ENCODE measurements around the gene BLVRB.

The BLVRB gene

DNA sequence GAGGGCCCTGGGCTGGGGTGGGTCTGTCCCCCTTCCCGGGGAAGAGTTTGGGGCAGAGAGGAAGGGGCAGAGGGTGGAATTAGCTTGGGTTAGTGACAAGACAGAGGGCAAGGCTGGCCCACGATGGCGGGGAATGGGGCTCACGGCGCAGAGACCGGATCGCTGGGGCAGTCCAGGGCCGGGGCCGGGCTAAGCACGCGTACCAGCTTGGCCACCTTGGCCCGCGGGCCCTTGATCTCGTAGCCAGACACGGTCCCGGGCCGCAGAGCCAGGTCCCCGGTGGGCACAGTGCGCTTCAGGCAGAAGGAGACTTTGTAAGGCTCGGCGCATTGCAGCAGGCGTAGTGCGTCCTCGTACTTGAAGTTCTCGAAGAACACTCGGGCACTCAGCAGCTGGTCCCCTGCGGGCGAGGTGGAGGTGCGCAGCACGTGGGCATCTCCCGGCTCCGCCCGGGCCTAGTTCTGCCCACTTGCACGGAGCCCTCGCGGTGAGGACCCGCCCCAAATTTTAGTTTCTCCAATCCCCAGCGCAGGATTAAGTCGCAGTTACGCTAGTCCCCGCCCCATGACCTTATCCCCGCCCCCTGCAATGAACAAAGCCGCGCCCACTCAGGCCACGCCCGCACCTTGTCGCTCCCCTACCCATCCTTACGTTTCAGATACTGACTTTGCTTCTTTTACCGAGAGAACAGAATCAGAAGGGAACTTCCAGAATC is 67.0 kb downstream of the BLVRB start:
- peak; percentile 80 for DNase-seq
